ENCODE data around the gene TCERG1L. TPM values are rescaled to one million over a fixed set of nuclear protein-coding genes. Genes with fewer than 3 reads are reported as not detected.

Gene TCERG1L
- total and polyA plus RNA-seq, 9 of the 15 experiments (the other 6 are each of a cell fraction or from before 2014, with no cell fraction given): not detected

GRCh38 chr10:131116991-131117375 lies 194.5 kb downstream of the TCERG1L start (continued):
- TF ChIP-seq REST (IDR thresholded peaks at IDR 0.05; ENCODE audit: borderline replicate concordance) (no peak), REST (CRISPR knock-in tag; IDR thresholded peaks at IDR 0.05; ENCODE audit: low read depth) (no peak)
